HG03060 (cell line): ENCODE data around the gene FAM98B.

Experiments
- ATAC-seq: cut with Tn5 transposase; IDR thresholded peaks from one replicate; pipeline ENCODE4 v1.9.1; 2021; ENCODE audit warnings: low read depth, moderate number of reproducible peaks; ENCODE audit not compliant: unreplicated experiment

Gene FAM98B

DNA sequence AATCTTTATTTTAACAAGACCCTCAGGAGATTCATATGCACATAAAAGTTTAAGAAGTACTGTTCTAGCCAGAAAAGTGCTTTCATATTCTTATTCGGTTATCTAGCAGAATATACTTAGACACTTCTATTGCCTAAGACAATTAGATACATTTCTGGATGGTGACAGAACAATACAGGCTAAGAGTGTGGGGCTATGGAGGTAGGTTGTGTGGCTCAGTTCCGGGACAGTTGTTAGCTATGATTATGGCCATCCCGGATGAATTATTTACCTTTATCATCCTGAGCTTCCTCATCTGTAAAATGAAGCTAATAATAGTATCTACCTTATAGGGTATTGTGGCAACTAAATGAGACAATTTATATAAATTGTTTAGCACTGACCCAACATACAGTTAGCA is 6.6 kb downstream of the FAM98B start:
- no peak for ATAC-seq

DNA sequence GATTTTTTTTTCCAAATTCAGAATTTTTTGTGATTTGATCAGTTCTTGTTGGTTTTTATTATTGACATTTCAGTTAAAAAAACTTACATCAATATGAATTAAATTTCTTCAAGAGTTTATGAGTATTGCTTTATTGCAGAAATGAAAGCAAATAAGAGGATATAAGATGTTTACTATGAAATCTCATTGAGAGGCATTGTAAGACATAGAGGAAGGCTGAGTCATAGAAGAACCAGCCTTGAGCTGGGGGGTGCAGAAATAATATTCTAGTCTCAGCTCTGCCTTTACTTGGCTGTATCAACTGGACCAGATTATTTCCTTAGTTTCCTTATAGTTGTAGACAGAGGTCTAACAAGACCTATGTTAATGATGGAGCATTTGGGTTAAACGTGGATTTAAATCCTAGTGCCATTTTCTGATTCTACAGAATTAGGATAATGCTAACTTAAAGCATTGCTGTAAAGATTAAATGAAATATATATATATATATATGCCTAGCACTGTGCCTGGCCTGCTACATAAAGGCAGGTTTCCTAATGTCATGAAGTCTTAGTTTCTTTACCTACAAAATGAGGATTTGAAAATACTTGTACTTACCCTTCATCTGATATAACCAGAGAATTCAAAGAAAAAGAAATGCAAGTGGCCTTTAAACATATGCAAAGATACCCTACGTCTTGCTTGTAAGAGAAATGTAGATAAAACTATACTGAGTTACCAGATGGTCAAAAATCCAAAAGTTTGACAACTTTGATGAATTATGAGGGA is 7.3 kb downstream of the FAM98B start:
- peak; percentile 56 for ATAC-seq

GRCh38 chr15:38463893-38464292 is 10.0 kb downstream of the FAM98B start:
- ATAC-seq, result no peak

DNA sequence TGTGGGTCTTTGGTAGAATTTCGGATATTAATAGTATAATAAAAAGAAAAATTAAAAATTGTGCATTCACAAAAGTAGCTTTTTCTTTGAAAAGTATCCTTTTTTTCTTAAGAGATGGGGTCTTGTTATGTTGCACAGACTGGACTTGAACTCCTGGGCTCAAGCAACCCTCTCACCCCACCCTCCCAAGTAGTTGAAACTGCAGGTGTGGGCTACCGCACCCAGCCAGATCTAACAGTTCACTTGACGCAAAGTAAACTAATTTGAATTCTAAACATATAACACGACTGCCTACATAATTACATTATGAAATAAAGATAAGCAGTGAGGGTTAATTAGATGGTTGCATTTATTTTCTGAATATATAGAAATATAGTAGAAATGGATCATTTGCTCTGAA is 10.7 kb downstream of the FAM98B start:
- ATAC-seq, result no peak

- ATAC-seq, result no peak
Measured at GRCh38 chr15:38470816-38471215, 16.9 kb downstream of the FAM98B start.

DNA sequence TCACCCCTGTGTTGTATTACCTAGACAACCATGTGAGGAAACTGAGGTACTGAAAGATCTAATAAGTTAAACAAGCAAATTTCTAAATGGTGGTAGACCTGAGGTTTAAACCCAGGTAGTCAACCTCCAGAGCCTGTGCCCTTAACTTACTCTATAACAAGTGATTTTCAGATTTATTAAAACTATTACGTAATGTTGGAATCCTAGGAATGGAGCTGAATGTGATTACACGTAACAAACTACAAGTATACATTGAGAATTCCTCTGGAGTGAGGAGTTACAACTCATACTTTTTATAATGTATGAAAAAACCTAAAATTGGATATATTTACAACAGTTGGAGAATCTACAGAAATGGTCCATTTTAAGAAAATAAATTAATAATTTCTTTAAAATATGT is 18.0 kb downstream of the FAM98B start:
- no peak for ATAC-seq

- ATAC-seq, result peak; percentile 84
Measured at GRCh38 chr15:38474155-38474757, 20.3 kb downstream of the FAM98B start.

- ATAC-seq, result no peak
Measured at GRCh38 chr15:38475361-38475760, 21.4 kb downstream of the FAM98B start.

- no peak for ATAC-seq
Measured at GRCh38 chr15:38476120-38476519, 22.2 kb downstream of the FAM98B start.

DNA sequence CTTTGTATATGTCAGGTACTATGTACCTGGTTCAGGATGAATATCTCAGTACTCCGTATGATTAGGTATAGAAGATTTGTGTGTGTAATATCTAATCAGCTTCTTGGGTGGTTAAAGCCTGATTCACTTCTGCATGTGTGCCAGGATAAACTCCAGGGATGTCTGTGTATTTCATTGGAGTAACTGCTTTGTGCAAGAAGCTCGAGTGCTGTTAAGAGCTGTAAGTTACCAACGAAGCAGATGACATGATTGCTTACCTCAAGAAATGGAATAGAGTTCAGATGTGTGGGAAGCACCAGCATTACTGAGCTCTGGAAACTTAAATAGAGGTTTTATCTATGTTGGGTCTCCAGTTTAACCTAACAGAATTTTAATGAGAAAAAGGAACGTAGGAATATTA is 23.7 kb downstream of the FAM98B start:
- ATAC-seq, result no peak

GRCh38 chr15:38479266-38479665 is 25.3 kb downstream of the FAM98B start:
- ATAC-seq, result no peak

DNA sequence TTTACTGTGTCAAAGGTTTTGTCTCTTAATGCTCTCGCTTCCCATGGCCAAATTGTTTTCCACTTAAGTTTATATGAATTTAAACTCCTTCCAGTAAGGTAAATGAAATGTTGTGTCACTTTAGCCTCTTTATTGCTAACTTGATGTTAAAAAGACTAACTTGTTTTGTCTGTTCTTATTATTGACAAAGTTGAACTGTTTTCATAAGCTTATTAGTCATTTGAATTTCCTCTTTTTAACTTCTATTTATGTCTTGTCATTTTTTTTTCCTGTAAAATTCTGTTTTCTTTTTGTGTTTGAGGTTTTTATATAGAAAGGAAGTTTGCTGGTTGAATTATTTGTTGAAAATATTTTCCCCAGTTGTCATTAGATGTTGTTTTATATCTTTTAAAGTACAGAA is 25.8 kb downstream of the FAM98B start:
- no peak for ATAC-seq

- ATAC-seq, result no peak
Measured at GRCh38 chr15:38481113-38481512, 27.2 kb downstream of the FAM98B start.

- no peak for ATAC-seq
Measured at GRCh38 chr15:38481761-38482160, 27.8 kb downstream of the FAM98B start.

DNA sequence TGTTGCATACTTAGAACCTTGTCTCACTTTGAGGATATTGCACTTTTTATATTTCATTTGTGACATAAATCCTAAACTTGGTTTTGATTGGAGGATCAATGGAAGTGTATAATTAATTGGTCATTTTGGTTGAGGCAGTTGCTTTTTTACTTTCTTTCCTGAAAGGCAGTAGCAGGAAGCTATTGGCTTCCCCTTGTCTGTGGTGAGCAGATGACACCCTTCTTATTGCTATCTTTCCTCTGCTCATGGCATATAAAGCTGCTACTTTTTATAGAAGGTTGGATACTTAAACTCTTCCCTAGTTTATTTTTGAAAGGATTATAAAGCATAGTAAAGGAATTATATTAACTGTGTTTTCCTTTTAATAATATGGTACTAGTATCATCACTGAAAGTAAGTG is 28.6 kb downstream of the FAM98B start:
- no peak for ATAC-seq

DNA sequence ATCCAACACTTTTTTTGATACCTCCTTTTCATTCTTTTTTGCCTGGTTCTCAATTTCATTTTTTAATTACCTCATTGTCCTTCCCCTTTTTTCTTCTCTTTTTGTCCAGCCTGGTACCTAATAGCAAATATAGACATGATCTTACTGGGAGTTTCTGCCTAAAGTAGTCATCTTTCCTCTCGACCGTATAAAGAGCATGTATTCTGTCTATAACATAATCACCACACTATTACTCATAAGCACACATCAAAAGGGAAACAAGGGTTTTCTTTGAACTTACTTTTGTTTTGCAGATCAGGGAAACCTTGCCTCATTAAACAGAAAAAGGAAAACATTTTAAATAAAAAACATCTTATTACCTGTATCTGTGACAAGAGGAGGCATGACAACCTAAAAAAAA is 33.0 kb downstream of the FAM98B start:
- ATAC-seq, result no peak

- no peak for ATAC-seq
Measured at GRCh38 chr15:38487378-38487777, 33.5 kb downstream of the FAM98B start.

DNA sequence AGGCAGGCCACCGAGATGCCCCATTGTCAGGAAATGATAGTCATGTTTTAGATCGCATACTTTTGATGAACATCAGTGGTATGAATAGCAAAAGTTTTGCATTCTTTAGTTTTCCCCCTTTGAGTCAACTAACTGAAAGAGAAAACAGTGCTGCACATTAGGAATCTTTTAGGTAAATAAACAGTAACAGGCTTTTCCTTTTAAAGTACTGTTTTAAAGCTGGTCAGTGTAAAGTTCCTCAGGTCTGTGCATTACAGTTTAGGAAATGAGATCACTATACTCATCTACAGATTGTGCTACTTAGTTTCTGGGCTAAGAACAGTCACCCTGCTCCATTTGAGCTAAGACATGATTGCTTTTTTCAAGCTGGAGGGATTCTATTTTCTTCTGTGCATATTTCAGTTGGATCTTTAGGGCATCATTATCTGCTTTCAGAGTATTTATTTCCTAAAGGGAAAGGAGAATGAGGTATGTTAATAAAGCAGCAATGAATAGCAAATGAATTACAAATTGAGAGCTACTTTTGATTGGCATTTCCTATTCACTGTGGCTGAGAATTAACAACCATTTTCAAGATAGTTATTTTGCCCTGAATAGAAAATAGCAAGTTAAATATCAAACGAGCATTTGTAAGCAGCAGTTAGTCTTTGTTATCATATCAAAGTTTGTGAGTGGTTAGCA is 36.5 kb downstream of the FAM98B start:
- no peak for ATAC-seq

DNA sequence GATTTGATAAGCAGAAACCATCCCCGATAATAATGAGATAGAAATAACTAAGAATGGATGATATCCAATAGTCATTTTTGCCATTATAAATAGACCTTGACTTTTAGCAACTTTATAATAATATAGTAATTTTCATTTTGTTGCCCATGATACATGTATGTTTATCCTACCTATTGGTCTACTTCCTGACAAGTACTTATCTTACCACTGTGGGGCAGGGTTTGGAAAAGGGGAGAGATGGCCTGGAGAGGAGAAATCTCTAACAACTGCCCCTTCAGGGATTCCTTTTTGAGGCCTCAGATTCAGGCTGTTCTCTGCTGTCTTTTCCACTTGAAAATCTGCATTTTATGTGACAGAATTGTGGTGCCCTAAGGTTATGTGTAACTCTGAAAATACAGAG is 42.2 kb downstream of the FAM98B start:
- no peak for ATAC-seq

DNA sequence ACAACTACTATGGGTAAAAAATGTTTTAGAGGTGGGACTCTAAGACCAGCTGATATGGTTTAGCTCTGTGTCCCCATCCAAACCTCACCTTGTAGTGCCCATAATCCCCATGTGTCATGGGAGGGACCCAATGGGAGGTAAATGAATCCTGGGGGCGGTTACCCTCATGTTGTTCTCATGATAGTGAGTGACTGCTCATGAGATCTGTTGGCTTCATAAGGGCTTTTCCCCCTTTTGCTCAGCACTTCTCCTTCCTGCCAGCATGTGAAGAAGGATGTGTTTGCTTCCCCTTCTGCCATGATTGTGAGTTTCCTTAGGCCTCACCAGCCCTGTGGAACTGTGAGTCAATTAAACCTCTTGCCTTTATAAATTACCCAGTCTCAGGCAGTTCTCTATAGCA is 45.7 kb downstream of the FAM98B start:
- ATAC-seq, result no peak

DNA sequence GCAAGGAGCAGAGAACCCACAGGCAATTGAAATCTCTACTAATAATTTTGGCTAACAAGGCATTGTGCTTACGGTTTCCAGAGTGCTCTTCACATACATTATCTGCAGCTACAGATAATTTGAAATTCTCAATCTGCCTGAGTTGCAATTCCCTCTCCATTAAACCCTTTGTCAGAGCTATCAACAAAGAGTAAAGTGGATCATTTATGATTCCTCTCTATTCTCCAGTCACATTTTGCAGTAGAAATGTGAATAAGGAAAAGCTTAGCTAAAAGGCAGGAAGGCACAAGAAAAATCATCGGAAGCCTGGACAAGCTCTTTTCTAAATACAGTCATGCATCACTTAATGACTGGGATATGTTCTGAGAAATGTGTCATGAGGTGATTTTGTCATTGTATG is 49.6 kb downstream of the FAM98B start:
- no peak for ATAC-seq
